ENCODE data around the gene USP54.

The USP54 gene

GRCh38 chr10:73506074-73506473 is 85.1 kb downstream of the USP54 start:
- no peak overlapping the region for H3K4me3 ChIP-seq (replicated peaks; ENCODE audit: insufficient read depth, low read length)
- TF ChIP-seq GABPA (IDR thresholded peaks at IDR 0.05; ENCODE audit: low read depth) (no peak), POLR2AphosphoS5 (IDR thresholded peaks at IDR 0.05; ENCODE audit: low read depth) (no peak), CTCF (IDR thresholded peaks at IDR 0.05; ENCODE audit: insufficient read depth, low read length) (no peak), REST (IDR thresholded peaks at IDR 0.05; ENCODE audit: insufficient replicate concordance, low read depth) (no peak), SPI1 (IDR thresholded peaks at IDR 0.05; ENCODE audit: borderline replicate concordance, low read depth) (no peak)
- H3K27me3 ChIP-seq (ENCODE audit: insufficient read depth, poor library complexity, severe bottlenecking): no peaks in the 10 kb centered on the region
- no peak for DNase-seq (ENCODE audit: low read depth in 1 of 2, low spot score in 1 of 2)
- no peak overlapping the region for H3K27ac ChIP-seq (replicated peaks)

GRCh38 chr10:73503037-73503436 is 88.1 kb downstream of the USP54 start:
- no peaks in the 10 kb centered on the region for H3K27me3 ChIP-seq (ENCODE audit: insufficient read depth, poor library complexity, severe bottlenecking)
- no peak for TF ChIP-seq REST (IDR thresholded peaks at IDR 0.05; ENCODE audit: insufficient replicate concordance, low read depth)
- H3K4me3 ChIP-seq (replicated peaks; ENCODE audit: insufficient read depth, low read length): no peak overlapping the region
- DNase-seq (ENCODE audit: low read depth in 1 of 2, low spot score in 1 of 2): no peak
- H3K27ac ChIP-seq (replicated peaks): no peak overlapping the region

- H3K4me3 ChIP-seq (replicated peaks; ENCODE audit: insufficient read depth, low read length): no peak overlapping the region
- no peak overlapping the region for H3K27ac ChIP-seq (replicated peaks)
- DNase-seq (ENCODE audit: low read depth in 1 of 2, low spot score in 1 of 2): no peak
- TF ChIP-seq CTCF (IDR thresholded peaks at IDR 0.05; ENCODE audit: insufficient read depth, low read length): no peak
- TF ChIP-seq REST (IDR thresholded peaks at IDR 0.05; ENCODE audit: insufficient replicate concordance, low read depth): no peak
- no peak for TF ChIP-seq POLR2AphosphoS5 (IDR thresholded peaks at IDR 0.05; ENCODE audit: low read depth)
- no peak for TF ChIP-seq GABPA (IDR thresholded peaks at IDR 0.05; ENCODE audit: low read depth)
- TF ChIP-seq SPI1 (IDR thresholded peaks at IDR 0.05; ENCODE audit: borderline replicate concordance, low read depth): no peak
- H3K27me3 ChIP-seq (ENCODE audit: insufficient read depth, poor library complexity, severe bottlenecking): no peaks in the 10 kb centered on the region
Observed at GRCh38 chr10:73501651-73502050, 89.5 kb downstream of the USP54 start.

- no peak overlapping the region for H3K27ac ChIP-seq (replicated peaks)
- no peak overlapping the region for H3K4me3 ChIP-seq (replicated peaks; ENCODE audit: insufficient read depth, low read length)
- H3K27me3 ChIP-seq (ENCODE audit: insufficient read depth, poor library complexity, severe bottlenecking): no peaks in the 10 kb centered on the region
- no peak for TF ChIP-seq REST (IDR thresholded peaks at IDR 0.05; ENCODE audit: insufficient replicate concordance, low read depth)
- TF ChIP-seq GABPA (IDR thresholded peaks at IDR 0.05; ENCODE audit: low read depth): no peak
- TF ChIP-seq POLR2AphosphoS5 (IDR thresholded peaks at IDR 0.05; ENCODE audit: low read depth): no peak
- TF ChIP-seq SPI1 (IDR thresholded peaks at IDR 0.05; ENCODE audit: borderline replicate concordance, low read depth): no peak
- TF ChIP-seq CTCF (IDR thresholded peaks at IDR 0.05; ENCODE audit: insufficient read depth, low read length): no peak
- no peak for DNase-seq (ENCODE audit: low read depth in 1 of 2, low spot score in 1 of 2)
Observed at GRCh38 chr10:73497623-73498022, 93.5 kb downstream of the USP54 start.
